Heart right ventricle (tissue), 16 donors: ENCODE measurements around the gene ARPP21. TPM values are rescaled to one million over a fixed set of nuclear protein-coding genes. Genes with fewer than 3 reads are reported as not detected.
"Not testable (repeated sequence)": the region's sequence is repeated elsewhere in the genome, so short reads cannot be mapped to it uniquely, and the experiment has no call there.

Source experiments
- ATAC-seq, 8 donors: fragments of 200-7000 bp; cut with Tn5 transposase; one replicate each; pipeline ENCODE4 v1.9.1; 2020; ENCODE audit warnings: mild to moderate bottlenecking in 8 of 8, moderate library complexity in 8 of 8, moderate number of reproducible peaks in 1 of 8
- DNase-seq, 2 donors: peaks; one replicate each; pipeline ENCODE4 v3.0.0-alpha.2; 2020
- H3K27ac ChIP-seq, 10 donors: fragments of 200-600 bp; sonication (generic) in 2 of 10; one replicate each; pipeline versions ENCODE4 v1.5.0 to v1.8.0; 2020 to 2022; ENCODE audit warnings: mild to moderate bottlenecking in 3 of 10
- H3K27me3 ChIP-seq, 7 donors: fragments of 200-600 bp; one replicate each; pipeline ENCODE4 v1.8.0; 2021 to 2022; ENCODE audit warnings: mild to moderate bottlenecking in 2 of 7
- H3K36me3 ChIP-seq, 9 donors: fragments of 200-600 bp; sonication (generic) in 1 of 9; one replicate each; pipeline versions ENCODE4 v1.5.0 to v1.8.0; 2020 to 2022; ENCODE audit warnings: mild to moderate bottlenecking in 2 of 9
- H3K4me1 ChIP-seq, 9 donors: fragments of 200-600 bp; sonication (generic) in 1 of 9; one replicate each; pipeline versions ENCODE4 v1.5.0 to v1.8.0; 2020 to 2022; ENCODE audit warnings: mild to moderate bottlenecking in 4 of 9
- H3K4me3 ChIP-seq, 10 donors: fragments of 200-600 bp; sonication (generic) in 2 of 10; one replicate each; pipeline versions ENCODE4 v1.5.0 to v1.8.0; 2020 to 2022; ENCODE audit warnings: mild to moderate bottlenecking in 7 of 10, moderate library complexity in 2 of 10
- H3K9me3 ChIP-seq, 11 donors: fragments of 200-600 bp in 10 of 11; sonication (generic) in 2 of 11; one replicate each; pipeline versions ENCODE4 v1.5.0 to v1.8.0; 2013 to 2022; ENCODE audit warnings: mild to moderate bottlenecking in 2 of 11, control low read depth in 1 of 11, moderate library complexity in 1 of 11
- CTCF ChIP-seq, 9 donors: fragments of 200-600 bp; sonication (generic) in 2 of 9; IDR thresholded peaks; one replicate each; pipeline versions ENCODE4 v1.5.0 to v1.8.0; 2021 to 2022; ENCODE audit warnings: antibody characterized with exemption in 9 of 9, mild to moderate bottlenecking in 5 of 9, moderate library complexity in 1 of 9
- WGBS, 2 donors: extraction: QIAGEN DNeasy Blood & Tissue Kit; methylation state at CpG; one replicate each; pipeline ENCODE4 v1.1.7; 2013; ENCODE audit warnings: inconsistent platforms in 1 of 2; 5-methylcytosine and 5-hydroxymethylcytosine counted together
- intact Hi-C, 10 donors: fragments of 100-400 bp; cut with DNase I; formaldehyde crosslinking; loops; one replicate each; pipeline versions ENCODE4 v1.11.1 to v1.14.2; 2022
- polyA plus RNA-seq, 2 donors: library from polyadenylated mRNA; stranded (reverse); fragments of 200-250 nt; gene quantifications; one replicate each; pipeline ENCODE4 v1.2.3, GENCODE V29; 2013
- total RNA-seq, 10 donors: library from RNA; stranded (reverse); fragmentation: NEBNext Ultra II Directional in 3 of 10; extraction: Animal tissue kit (Norgen Biotek cat#: 25700) in 3 of 10; gene quantifications; one replicate each; pipeline versions ENCODE4 v1.2.1 to v1.2.4, GENCODE V29; 2021 to 2023
- donor health status: Arrhythmogenic right ventricular cardiomyopathy.
- donor health status: ischemic (EF 13 %, LVEDD 7.1; RV severe dilation, severe dysfunction).
- donor health status: healthy with polysubstance abuse.
- donor health status: DM: no; HTN: yes; CAD: no.
- donor health status: DM: no; HTN: no; CAD: no.
- donor health status: ischemic (EF 25% LVEDD 6.9; RV normal size, moderate dysfunction).
- donor health status: ischemic (EF 25% LVEDD 5.7; RV mildly dilated, moderate dysfunction).
- donor health status: healthy.
- donor health status: DM: yes; HTN: yes; CAD: no.
- donor health status: Ischemic cardiomyopathy.
- donor health status: ischemic (EF 35%, LVEDD 5.7; RV mildly dilated, moderate dysfunction).
- donor health status: nonischemic (EF 11% LVEDD 7.7; RV severe dilation, severe dysfunction).
- donor health status: DM: yes; HTN: yes; CAD: no.
- donor health status: PGD.
- donor health status: ischemic (EF 29% LVEDD 5.4; RV normal size, mild dysfunction).
- donor health status: nonischemic (EF 23%, LVEDD 6.1; RV moderate dilation, normal function).

The ARPP21 gene
- total and polyA plus RNA-seq, 12 donors = 0.06 TPM; not detected in 11

- no peaks in the 10 kb centered on the region for H3K4me1 ChIP-seq
- WGBS, 2 donors = 68 to 72% methylated on average over 3 of the region's 3 CpGs
- ATAC-seq = no peak
- DNase-seq = no peak
- H3K27me3 ChIP-seq = no peaks in the 10 kb centered on the region
- no peak overlapping the region for H3K4me3 ChIP-seq
- peaks cover 0 to 5% (median 0%) of the 10 kb centered on the region in 11 donors for H3K9me3 ChIP-seq
- no peak overlapping the region for H3K27ac ChIP-seq
- no peak for TF ChIP-seq CTCF (IDR thresholded peaks at IDR 0.05)
- H3K36me3 ChIP-seq = no peaks in the 10 kb centered on the region
- intact Hi-C loops = no loop called here
Measured at GRCh38 chr3:35616346-35616745, 23.0 kb upstream of the ARPP21 start.

GRCh38 chr3:35617370-35617769 is 22.0 kb upstream of the ARPP21 start:
- Histone ChIP-seq H3K4me3 (no peak overlapping the region), H3K27ac (no peak overlapping the region), H3K4me1 (no peaks in the 10 kb centered on the region), H3K27me3 (no peaks in the 10 kb centered on the region), H3K9me3 (peaks cover 0 to 5% (median 0%) of the 10 kb centered on the region in 11 donors), H3K36me3 (no peaks in the 10 kb centered on the region)
- intact Hi-C loops = no loop called here
- DNase-seq (no peak), ATAC-seq (no peak)
- 96 to 100% methylated on average over 1 of the region's 1 CpG for WGBS, 2 donors
- no peak for TF ChIP-seq CTCF (IDR thresholded peaks at IDR 0.05)

GRCh38 chr3:35620238-35620637 is 19.1 kb upstream of the ARPP21 start:
- WGBS, 2 donors = 82 to 84% methylated on average over 2 of the region's 2 CpGs
- DNase-seq, H3K36me3 ChIP-seq, H3K27me3 ChIP-seq, H3K4me1 ChIP-seq, intact Hi-C loops, H3K4me3 ChIP-seq, H3K27ac ChIP-seq, ATAC-seq, H3K9me3 ChIP-seq: not testable (repeated sequence)

GRCh38 chr3:35624698-35625097 is 14.6 kb upstream of the ARPP21 start:
- WGBS, 2 donors = 87 to 90% methylated on average over 2 of the region's 2 CpGs
- intact Hi-C loops = no loop called here
- Histone ChIP-seq H3K27me3 (no peaks in the 10 kb centered on the region), H3K4me1 (no peaks in the 10 kb centered on the region), H3K27ac (no peak overlapping the region), H3K36me3 (no peaks in the 10 kb centered on the region), H3K9me3 (no peaks in the 10 kb centered on the region), H3K4me3 (no peak overlapping the region)
- no peak for TF ChIP-seq CTCF (IDR thresholded peaks at IDR 0.05)
- DNase-seq (no peak), ATAC-seq (no peak)

- Histone ChIP-seq H3K27me3 (peaks cover 0 to 12% (median 7%) of the 10 kb centered on the region in 7 donors), H3K9me3 (no peaks in the 10 kb centered on the region), H3K27ac (no peak overlapping the region), H3K4me1 (no peaks in the 10 kb centered on the region), H3K4me3 (no peak overlapping the region), H3K36me3 (no peaks in the 10 kb centered on the region)
- DNase-seq = no peak
- no peak for TF ChIP-seq CTCF (IDR thresholded peaks at IDR 0.05)
- ATAC-seq = no peak
- intact Hi-C loops = no loop called here
- WGBS, 2 donors = 67 to 73% methylated on average over 4 of the region's 4 CpGs
Measured at GRCh38 chr3:35633332-35634124, 5.8 kb upstream of the ARPP21 start.
